Testis (tissue), 3 donors: ENCODE data around the gene HIF1A. TPM values are rescaled to one million over a fixed set of nuclear protein-coding genes. Genes with fewer than 3 reads are reported as not detected.

Experiments
- DNase-seq: peaks from one replicate; pipeline ENCODE4 v3.0.0-alpha.2; 2019
- H3K27ac ChIP-seq, 2 donors: fragments of 200-600 bp; sonication (generic); one replicate each; pipeline ENCODE4 v1.5.1; 2019
- H3K27me3 ChIP-seq: fragments of 200-600 bp; sonication (generic); one replicate; pipeline ENCODE4 v1.5.1; 2019
- H3K36me3 ChIP-seq: fragments of 200-600 bp; sonication (generic); one replicate; pipeline ENCODE4 v1.5.1; 2017; ENCODE audit warnings: low read depth; ENCODE audit errors: missing control alignments
- H3K4me1 ChIP-seq: fragments of 200-600 bp; sonication (generic); one replicate; pipeline ENCODE4 v1.5.1; 2019
- H3K4me3 ChIP-seq, 2 donors: fragments of 200-600 bp; sonication (generic); one replicate each; pipeline ENCODE4 v1.5.1; 2017 to 2019
- H3K9me3 ChIP-seq: fragments of 200-600 bp; sonication (generic); one replicate; pipeline ENCODE4 v1.5.1; 2017
- POLR2A ChIP-seq: fragments of 450-650 bp; IDR thresholded peaks from one replicate; pipeline ENCODE4 v1.6.1; 2017; ENCODE audit warnings: antibody characterized with exemption, mild to moderate bottlenecking, moderate library complexity
- WGBS, 2 donors: methylation state at CpG; one replicate each; pipeline ENCODE4 v1.1.5; 2018; 5-methylcytosine and 5-hydroxymethylcytosine counted together
- intact Hi-C: fragments of 100-400 bp; cut with DNase I; formaldehyde crosslinking; loops from one replicate; pipeline ENCODE4 v1.15.1; 2023; ENCODE audit warnings: low total_unique reads
- polyA plus RNA-seq: library from polyadenylated mRNA; stranded (reverse); fragments of 350-450 nt; fragmentation: Illumina TruSeq; extraction: RNeasy Lipid Tissue Mini Kit (QIAGEN cat#74804); gene quantifications from one replicate; pipeline ENCODE4 v1.2.3, GENCODE V29; 2014; ENCODE audit warnings: low read depth, low replicate concordance; ENCODE audit not compliant: insufficient read depth
- total RNA-seq, 2 donors: library from RNA; depleted of rRNA; stranded (reverse); fragments of >200 nt; gene quantifications; one replicate each; pipeline ENCODE4 v1.2.3, GENCODE V29; 2016
- TF ChIP-seq, protein P1 (sequence below), 3 experiments: fragments of 450-650 bp in 2 of 3; fragments of 200-600 bp in 1 of 3; sonication (generic) in 1 of 3; IDR thresholded peaks; one replicate each; pipeline ENCODE4 v1.5.1; 2016 to 2019; ENCODE audit warnings: antibody characterized with exemption in 3 of 3, mild to moderate bottlenecking in 2 of 3, moderate library complexity in 1 of 3

The HIF1A gene
- total and polyA plus RNA-seq, 3 donors from 2014 or later = 63.1 to 140 (median 105) TPM

DNA sequence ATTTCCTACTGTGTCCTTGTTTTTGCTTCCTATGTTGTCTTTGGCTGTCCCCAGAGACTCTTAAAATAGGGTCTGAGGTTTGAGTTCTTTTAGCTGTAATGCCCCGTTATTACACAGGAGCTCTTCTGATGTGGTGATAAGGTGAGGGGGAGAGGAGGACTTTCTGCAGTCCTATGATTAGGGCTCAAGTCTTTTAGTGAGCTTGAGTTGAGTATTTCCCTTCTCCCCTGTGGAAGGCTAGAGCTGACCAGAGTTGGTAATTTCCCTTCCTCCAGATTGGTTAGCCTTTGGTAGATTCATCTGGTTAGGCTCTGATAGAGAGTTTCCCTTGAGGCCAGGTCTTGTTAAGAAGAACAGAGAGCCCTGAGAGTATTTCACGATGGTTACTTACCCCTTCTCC lies 4.3 kb upstream of the HIF1A start:
- intact Hi-C loops = loop anchor here (10.0 kb wide), 1 partner anchor 226 kb away; no protein-coding TSS in a partner anchor
- no peak for TF ChIP-seq POLR2A
- TF ChIP-seq, protein P1, sequence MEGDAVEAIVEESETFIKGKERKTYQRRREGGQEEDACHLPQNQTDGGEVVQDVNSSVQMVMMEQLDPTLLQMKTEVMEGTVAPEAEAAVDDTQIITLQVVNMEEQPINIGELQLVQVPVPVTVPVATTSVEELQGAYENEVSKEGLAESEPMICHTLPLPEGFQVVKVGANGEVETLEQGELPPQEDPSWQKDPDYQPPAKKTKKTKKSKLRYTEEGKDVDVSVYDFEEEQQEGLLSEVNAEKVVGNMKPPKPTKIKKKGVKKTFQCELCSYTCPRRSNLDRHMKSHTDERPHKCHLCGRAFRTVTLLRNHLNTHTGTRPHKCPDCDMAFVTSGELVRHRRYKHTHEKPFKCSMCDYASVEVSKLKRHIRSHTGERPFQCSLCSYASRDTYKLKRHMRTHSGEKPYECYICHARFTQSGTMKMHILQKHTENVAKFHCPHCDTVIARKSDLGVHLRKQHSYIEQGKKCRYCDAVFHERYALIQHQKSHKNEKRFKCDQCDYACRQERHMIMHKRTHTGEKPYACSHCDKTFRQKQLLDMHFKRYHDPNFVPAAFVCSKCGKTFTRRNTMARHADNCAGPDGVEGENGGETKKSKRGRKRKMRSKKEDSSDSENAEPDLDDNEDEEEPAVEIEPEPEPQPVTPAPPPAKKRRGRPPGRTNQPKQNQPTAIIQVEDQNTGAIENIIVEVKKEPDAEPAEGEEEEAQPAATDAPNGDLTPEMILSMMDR (IDR thresholded peaks at IDR 0.05) = no peak

DNA sequence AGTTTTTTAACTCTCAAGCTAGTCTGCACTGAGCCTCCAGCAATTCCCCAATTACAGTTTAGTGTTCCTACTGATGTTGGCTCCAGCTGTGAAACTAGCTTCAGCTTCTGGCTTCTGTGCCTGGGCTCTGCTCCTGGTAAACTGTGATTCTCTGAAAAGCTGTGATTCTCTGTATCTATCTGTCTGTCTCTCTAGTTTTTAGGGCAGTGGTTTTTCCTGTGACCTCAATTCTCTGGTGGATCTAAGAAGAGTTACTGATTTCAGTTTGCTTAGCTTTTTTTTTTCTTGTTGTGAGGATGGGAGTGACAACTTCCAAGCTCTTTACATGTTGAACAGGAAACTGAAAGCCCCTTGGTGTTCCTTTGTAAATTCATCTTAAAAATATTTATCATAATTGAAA lies 3.8 kb upstream of the HIF1A start:
- DNase-seq = no peak
- Histone ChIP-seq H3K27me3 (no peaks in the 10 kb centered on the region), H3K9me3 (no peaks in the 10 kb centered on the region), H3K4me3 (no peak overlapping the region), H3K4me1 (no peaks in the 10 kb centered on the region), H3K27ac (no peak overlapping the region), H3K36me3 (no peaks in the 10 kb centered on the region)
- TF ChIP-seq, protein P1 (IDR thresholded peaks at IDR 0.05) = no peak
- TF ChIP-seq POLR2A = no peak
- intact Hi-C loops = loop anchor here (10.0 kb wide), 1 partner anchor 227 kb away; no protein-coding TSS in a partner anchor

More for the DNA sequence above, 4.3 kb upstream of the HIF1A start:
- H3K36me3 ChIP-seq = no peaks in the 10 kb centered on the region
- H3K4me3 ChIP-seq = no peak overlapping the region
- no peak for DNase-seq
- 49 to 63% methylated on average over 2 of the region's 2 CpGs for WGBS, 2 donors
- H3K27me3 ChIP-seq = no peaks in the 10 kb centered on the region
- no peak overlapping the region for H3K27ac ChIP-seq
- no peaks in the 10 kb centered on the region for H3K9me3 ChIP-seq
- H3K4me1 ChIP-seq = no peaks in the 10 kb centered on the region

DNA sequence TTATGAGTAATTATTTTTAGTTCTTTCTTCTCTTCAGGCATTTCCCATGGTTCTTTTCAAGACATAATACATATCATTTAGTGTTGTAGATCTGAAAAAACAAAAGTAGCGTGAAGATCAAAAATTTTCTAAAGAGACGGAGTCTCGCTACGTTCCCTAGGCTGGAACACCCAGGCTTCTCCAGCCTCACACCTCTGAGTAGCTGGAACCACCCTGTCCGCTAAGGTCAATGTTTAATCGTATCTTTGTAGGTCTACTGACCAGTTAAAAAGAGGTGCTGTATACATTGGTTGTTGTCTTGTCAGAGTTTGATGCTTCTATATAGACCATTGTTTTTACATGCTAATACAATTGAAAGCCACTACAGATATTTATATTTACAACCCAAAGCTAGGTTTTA lies 1.3 kb upstream of the HIF1A start:
- Histone ChIP-seq H3K27ac (no peak overlapping the region), H3K4me1 (peaks cover 6% of the 10 kb centered on the region), H3K27me3 (no peaks in the 10 kb centered on the region), H3K36me3 (no peaks in the 10 kb centered on the region), H3K9me3 (no peaks in the 10 kb centered on the region), H3K4me3 (no peak overlapping the region)
- intact Hi-C loops = loop anchor here (10.0 kb wide), 1 partner anchor 229 kb away; no protein-coding TSS in a partner anchor
- DNase-seq = no peak
- WGBS, 2 donors = 65 to 77% methylated on average over 6 of the region's 6 CpGs
- TF ChIP-seq POLR2A = no peak
- TF ChIP-seq, protein P1 (IDR thresholded peaks at IDR 0.05) = no peak

DNA sequence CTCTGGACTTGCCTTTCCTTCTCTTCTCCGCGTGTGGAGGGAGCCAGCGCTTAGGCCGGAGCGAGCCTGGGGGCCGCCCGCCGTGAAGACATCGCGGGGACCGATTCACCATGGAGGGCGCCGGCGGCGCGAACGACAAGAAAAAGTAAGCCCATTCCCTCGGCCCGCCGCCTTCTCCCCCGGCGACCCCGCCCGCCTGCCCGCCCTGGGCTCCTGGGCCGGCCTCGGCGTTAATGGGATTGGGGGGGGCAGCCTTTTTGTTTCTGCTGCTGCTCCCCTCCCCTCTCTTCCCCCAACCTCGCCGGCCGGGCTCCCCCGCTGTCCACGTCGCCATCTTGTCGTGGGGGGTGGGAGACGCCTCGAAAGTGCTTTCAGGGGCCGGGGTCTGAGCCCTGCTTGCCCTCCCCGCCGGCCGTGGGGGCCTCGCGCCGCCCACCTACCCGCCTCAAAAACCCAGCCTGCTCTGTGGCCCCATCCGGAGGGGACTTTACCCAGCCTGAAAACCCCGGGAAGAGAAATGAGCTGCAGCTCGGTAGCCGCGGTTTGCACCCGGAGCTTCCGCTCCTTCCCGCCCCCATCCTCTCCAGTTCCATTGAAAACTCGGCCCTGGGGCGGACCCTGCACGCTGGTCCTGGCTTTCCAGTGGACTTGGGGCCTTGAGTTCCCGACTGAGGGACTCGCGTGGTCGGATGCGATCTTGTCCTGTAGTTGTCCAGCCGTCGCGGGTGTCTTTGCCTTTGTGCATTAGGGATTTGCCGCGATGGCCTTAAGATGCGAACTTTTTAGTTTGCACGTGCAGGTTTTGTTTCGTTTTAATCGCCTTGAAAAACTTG lies 598 bp downstream of the HIF1A start:
- Histone ChIP-seq H3K4me3 (peak overlapping the region; percentile 73 to 97), H3K27me3 (no peaks in the 10 kb centered on the region), H3K4me1 (peaks cover 8% of the 10 kb centered on the region), H3K9me3 (no peaks in the 10 kb centered on the region), H3K36me3 (no peaks in the 10 kb centered on the region), H3K27ac (peak overlapping the region; percentile 96 to 99)
- no peak for TF ChIP-seq POLR2A
- TF ChIP-seq, protein P1 (IDR thresholded peaks at IDR 0.05) = no peak
- peak; percentile 77 for DNase-seq
- WGBS, 2 donors = 0 to 1% methylated on average over 45 to 61 of the region's 70 CpGs
- intact Hi-C loops = loop anchor here (10.0 kb wide), 1 partner anchor 231 kb away; no protein-coding TSS in a partner anchor
